Measurements from ENCODE around the gene SLIT3.

SLIT3 gene

DNA sequence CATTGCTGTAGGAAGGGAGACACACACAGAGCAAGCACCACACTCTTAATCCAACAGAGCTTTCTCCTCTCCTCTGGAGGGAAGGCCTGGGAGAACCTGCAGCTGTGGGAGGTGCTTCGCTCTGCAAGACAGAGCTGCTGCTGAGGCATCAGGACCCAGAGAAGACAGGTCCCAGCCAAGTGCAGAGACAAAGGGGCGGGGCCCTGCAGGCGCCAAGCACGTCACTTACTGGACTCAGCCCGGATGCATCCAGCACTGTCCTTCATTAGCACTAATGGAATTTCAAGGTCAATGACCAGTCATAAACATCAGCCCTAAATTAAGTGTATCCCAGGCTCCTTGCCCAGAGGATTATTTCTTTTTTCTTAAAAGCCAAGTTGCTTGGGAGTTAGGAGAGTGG lies 384.7 kb downstream of the SLIT3 start:
- H3K4me3 ChIP-seq (ENCODE audit: low read length), result no peak overlapping the region
- no peaks in the 10 kb centered on the region for H3K79me2 ChIP-seq (ENCODE audit: low read length)
- H2AFZ ChIP-seq (ENCODE audit: low read depth, low read length), result no peak overlapping the region
- H4K20me1 ChIP-seq (ENCODE audit: insufficient read depth, low read length), result no peaks in the 10 kb centered on the region; the same call in 1 of the 2 replicates
- TF ChIP-seq, protein P1, sequence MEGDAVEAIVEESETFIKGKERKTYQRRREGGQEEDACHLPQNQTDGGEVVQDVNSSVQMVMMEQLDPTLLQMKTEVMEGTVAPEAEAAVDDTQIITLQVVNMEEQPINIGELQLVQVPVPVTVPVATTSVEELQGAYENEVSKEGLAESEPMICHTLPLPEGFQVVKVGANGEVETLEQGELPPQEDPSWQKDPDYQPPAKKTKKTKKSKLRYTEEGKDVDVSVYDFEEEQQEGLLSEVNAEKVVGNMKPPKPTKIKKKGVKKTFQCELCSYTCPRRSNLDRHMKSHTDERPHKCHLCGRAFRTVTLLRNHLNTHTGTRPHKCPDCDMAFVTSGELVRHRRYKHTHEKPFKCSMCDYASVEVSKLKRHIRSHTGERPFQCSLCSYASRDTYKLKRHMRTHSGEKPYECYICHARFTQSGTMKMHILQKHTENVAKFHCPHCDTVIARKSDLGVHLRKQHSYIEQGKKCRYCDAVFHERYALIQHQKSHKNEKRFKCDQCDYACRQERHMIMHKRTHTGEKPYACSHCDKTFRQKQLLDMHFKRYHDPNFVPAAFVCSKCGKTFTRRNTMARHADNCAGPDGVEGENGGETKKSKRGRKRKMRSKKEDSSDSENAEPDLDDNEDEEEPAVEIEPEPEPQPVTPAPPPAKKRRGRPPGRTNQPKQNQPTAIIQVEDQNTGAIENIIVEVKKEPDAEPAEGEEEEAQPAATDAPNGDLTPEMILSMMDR (IDR thresholded peaks at IDR 0.05; ENCODE audit: low read depth, low read length), result no peak
- no peak for TF ChIP-seq EZH2phosphoT487 (IDR thresholded peaks at IDR 0.05; ENCODE audit: low read depth)
- H3K36me3 ChIP-seq (replicated peaks; ENCODE audit: low read depth, low read length), result no peaks in the 10 kb centered on the region
- H3K9ac ChIP-seq (ENCODE audit: low read length), result no peak overlapping the region
- no peak overlapping the region for H3K4me2 ChIP-seq (ENCODE audit: low read length)
- H3K9me3 ChIP-seq (ENCODE audit: insufficient read depth, low read length), result no peaks in the 10 kb centered on the region
- no peak overlapping the region for H3K27ac ChIP-seq (ENCODE audit: low read length)
- peaks cover 81% of the 10 kb centered on the region for H3K27me3 ChIP-seq (ENCODE audit: low read depth, low read length)
- peaks cover 28% of the 10 kb centered on the region for H3K4me1 ChIP-seq (ENCODE audit: low read length)

DNA sequence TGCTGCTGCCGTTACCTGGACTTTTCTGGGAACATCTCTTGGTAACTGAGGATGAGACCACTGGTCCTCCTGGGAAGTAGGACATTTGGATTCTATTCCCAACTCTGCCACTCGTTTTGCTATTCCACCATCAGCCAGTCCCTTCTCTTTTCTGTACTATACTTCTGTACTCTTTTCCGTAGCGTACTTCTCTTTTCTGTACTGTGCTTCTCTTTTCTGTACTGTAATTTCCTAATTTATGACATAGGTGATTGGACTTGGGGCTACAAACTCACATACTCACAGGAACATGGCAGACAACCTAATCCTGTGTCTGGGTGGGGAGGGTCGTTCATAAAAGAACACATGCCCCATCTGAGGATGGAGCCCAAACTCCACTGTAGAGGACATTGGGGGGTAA lies 386.4 kb downstream of the SLIT3 start:
- no peaks in the 10 kb centered on the region for H3K79me2 ChIP-seq (ENCODE audit: low read length)
- no peak overlapping the region for H2AFZ ChIP-seq (ENCODE audit: low read depth, low read length)
- no peak overlapping the region for H3K27ac ChIP-seq (ENCODE audit: low read length)
- H3K4me1 ChIP-seq (ENCODE audit: low read length), result peaks cover 18% of the 10 kb centered on the region
- H3K9me3 ChIP-seq (ENCODE audit: insufficient read depth, low read length), result no peaks in the 10 kb centered on the region
- no peak overlapping the region for H3K4me2 ChIP-seq (ENCODE audit: low read length)
- no peak overlapping the region for H3K9ac ChIP-seq (ENCODE audit: low read length)
- H3K36me3 ChIP-seq (replicated peaks; ENCODE audit: low read depth, low read length), result no peaks in the 10 kb centered on the region
- H3K27me3 ChIP-seq (ENCODE audit: low read depth, low read length), result peaks cover 78% of the 10 kb centered on the region
- no peaks in the 10 kb centered on the region; the same call in 1 of the 2 replicates for H4K20me1 ChIP-seq (ENCODE audit: insufficient read depth, low read length)
- H3K4me3 ChIP-seq (ENCODE audit: low read length), result no peak overlapping the region
- no peak for TF ChIP-seq EZH2phosphoT487 (IDR thresholded peaks at IDR 0.05; ENCODE audit: low read depth)
- TF ChIP-seq, protein P1 (IDR thresholded peaks at IDR 0.05; ENCODE audit: low read depth, low read length), result no peak

DNA sequence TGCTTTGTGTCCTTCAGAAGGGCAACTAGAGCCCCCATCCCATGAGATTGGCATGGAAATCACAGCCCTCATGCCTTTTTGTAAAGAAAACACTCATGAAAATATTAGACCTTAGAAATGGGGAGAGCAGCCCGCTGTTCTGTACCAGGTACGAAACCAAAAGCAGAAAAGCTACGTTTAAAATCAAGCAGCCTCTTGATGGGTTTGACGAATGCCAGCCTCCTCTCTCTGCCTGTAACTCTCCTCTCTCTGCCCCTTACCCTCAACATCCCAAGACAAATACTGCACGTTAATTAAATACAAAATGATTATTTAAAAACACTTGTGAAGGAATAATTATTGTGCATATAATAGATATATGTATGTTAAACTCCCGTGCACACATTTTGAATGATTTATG lies 390.1 kb downstream of the SLIT3 start:
- Histone ChIP-seq H4K20me1 (ENCODE audit: insufficient read depth, low read length) (no peaks in the 10 kb centered on the region), H3K4me3 (ENCODE audit: low read length) (no peak overlapping the region), H3K27me3 (ENCODE audit: low read depth, low read length) (peaks cover 78% of the 10 kb centered on the region), H2AFZ (ENCODE audit: low read depth, low read length) (no peak overlapping the region), H3K79me2 (ENCODE audit: low read length) (no peaks in the 10 kb centered on the region), H3K9me3 (ENCODE audit: insufficient read depth, low read length) (no peaks in the 10 kb centered on the region), H3K27ac (ENCODE audit: low read length) (no peak overlapping the region), H3K36me3 (replicated peaks; ENCODE audit: low read depth, low read length) (no peaks in the 10 kb centered on the region), H3K4me2 (ENCODE audit: low read length) (no peak overlapping the region), H3K4me1 (ENCODE audit: low read length) (no peaks in the 10 kb centered on the region), H3K9ac (ENCODE audit: low read length) (no peak overlapping the region)
- TF ChIP-seq EZH2phosphoT487 (IDR thresholded peaks at IDR 0.05; ENCODE audit: low read depth), result no peak
- TF ChIP-seq, protein P1 (IDR thresholded peaks at IDR 0.05; ENCODE audit: low read depth, low read length), result no peak

DNA sequence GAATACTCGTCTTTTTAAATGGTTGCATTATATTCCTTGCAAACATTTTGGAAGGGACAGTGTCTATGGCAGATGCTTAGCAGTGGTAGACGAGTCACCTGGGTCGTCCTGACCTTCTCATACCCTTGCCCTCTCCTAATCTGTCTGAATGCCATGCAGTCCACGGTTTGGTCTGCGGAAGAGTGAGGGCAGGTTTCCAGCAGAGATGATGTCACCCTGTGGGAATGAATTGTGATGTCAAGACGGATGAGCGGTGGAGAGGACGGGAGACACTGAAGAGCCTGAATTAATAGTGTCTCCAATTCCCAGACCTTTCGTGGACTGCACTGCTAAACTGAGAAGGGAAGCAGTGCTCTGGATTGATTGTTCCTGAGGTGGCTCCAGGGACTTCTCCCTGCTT lies 392.7 kb downstream of the SLIT3 start:
- no peaks in the 10 kb centered on the region for H3K4me1 ChIP-seq (ENCODE audit: low read length)
- no peaks in the 10 kb centered on the region for H3K9me3 ChIP-seq (ENCODE audit: insufficient read depth, low read length)
- TF ChIP-seq EZH2phosphoT487 (IDR thresholded peaks at IDR 0.05; ENCODE audit: low read depth), result no peak
- TF ChIP-seq, protein P1 (IDR thresholded peaks at IDR 0.05; ENCODE audit: low read depth, low read length), result no peak
- no peaks in the 10 kb centered on the region for H3K79me2 ChIP-seq (ENCODE audit: low read length)
- no peak overlapping the region for H2AFZ ChIP-seq (ENCODE audit: low read depth, low read length)
- no peak overlapping the region for H3K4me3 ChIP-seq (ENCODE audit: low read length)
- no peak overlapping the region for H3K4me2 ChIP-seq (ENCODE audit: low read length)
- no peak overlapping the region for H3K27ac ChIP-seq (ENCODE audit: low read length)
- H3K27me3 ChIP-seq (ENCODE audit: low read depth, low read length), result peaks cover 76% of the 10 kb centered on the region
- no peaks in the 10 kb centered on the region for H3K36me3 ChIP-seq (replicated peaks; ENCODE audit: low read depth, low read length)
- no peaks in the 10 kb centered on the region for H4K20me1 ChIP-seq (ENCODE audit: insufficient read depth, low read length)
- no peak overlapping the region for H3K9ac ChIP-seq (ENCODE audit: low read length)
